Aorta (tissue), 5 donors: ENCODE results near the gene CFAP46. TPM values are rescaled to one million over a fixed set of nuclear protein-coding genes. Genes with fewer than 3 reads are reported as not detected.

Experiments used
- ATAC-seq: fragments of 200-7000 bp; cut with Tn5 transposase; one replicate; pipeline ENCODE4 v1.9.1; 2022; ENCODE audit warnings: moderate library complexity; ENCODE audit not compliant: low FRiP score
- DNase-seq, 2 donors: peaks; one replicate each; pipeline ENCODE4 v3.0.0-alpha.2; 2020
- H3K27ac ChIP-seq, 2 donors: one replicate each; pipeline ENCODE4 v1.5.1; 2013; ENCODE audit warnings: low read length in 2 of 2, mild to moderate bottlenecking in 2 of 2, moderate library complexity in 2 of 2, control low read depth in 1 of 2, inconsistent platforms in 1 of 2, low read depth in 1 of 2
- H3K27me3 ChIP-seq, 2 donors: one replicate each; pipeline ENCODE4 v1.6.1; 2013; ENCODE audit warnings: control low read depth in 1 of 2, low read length in 1 of 2, mild to moderate bottlenecking in 1 of 2, moderate library complexity in 1 of 2; ENCODE audit not compliant: insufficient read depth in 2 of 2, control insufficient read depth in 1 of 2
- H3K36me3 ChIP-seq, 2 donors: one replicate each; pipeline ENCODE4 v1.6.1; 2013; ENCODE audit warnings: control low read depth in 1 of 2, low read length in 1 of 2, mild to moderate bottlenecking in 1 of 2; ENCODE audit not compliant: insufficient read depth in 2 of 2, control insufficient read depth in 1 of 2
- H3K4me1 ChIP-seq, 2 donors: one replicate each; pipeline ENCODE4 v1.6.1; 2013; ENCODE audit warnings: low read length in 2 of 2, control low read depth in 1 of 2, mild to moderate bottlenecking in 1 of 2, moderate library complexity in 1 of 2; ENCODE audit not compliant: insufficient read depth in 2 of 2, control insufficient read depth in 1 of 2
- H3K4me3 ChIP-seq, 2 donors: one replicate each; pipeline ENCODE4 v1.5.1; 2013; ENCODE audit warnings: low read length in 2 of 2, control low read depth in 1 of 2, mild to moderate bottlenecking in 1 of 2
- H3K9me3 ChIP-seq: one replicate; pipeline ENCODE4 v1.6.1; 2013; ENCODE audit warnings: mild to moderate bottlenecking, low read length; ENCODE audit not compliant: control insufficient read depth
- WGBS, 2 donors: extraction: QIAGEN DNeasy Blood & Tissue Kit; methylation state at CpG; one replicate each; pipeline ENCODE4 v1.1.7; 2013; 5-methylcytosine and 5-hydroxymethylcytosine counted together
- intact Hi-C, 2 donors: fragments of 100-400 bp; cut with DNase I; formaldehyde crosslinking; loops; one replicate each; pipeline versions ENCODE4 v1.14.2 to v1.15.0; 2022
- polyA plus RNA-seq, 2 donors: library from polyadenylated mRNA; stranded (reverse); fragments of 200-250 nt; gene quantifications; one replicate each; pipeline ENCODE4 v1.2.3, GENCODE V29; 2013
- total RNA-seq, 2 donors: library from RNA; stranded (reverse); fragmentation: NEBNext Ultra II Directional; extraction: Animal tissue kit (Norgen Biotek cat#: 25700); gene quantifications; one replicate each; pipeline ENCODE4 v1.2.1, GENCODE V29; 2021
- donor health status: healthy with polysubstance abuse.
- donor health status: Bipolar disorder and iron deficiency.
- donor health status: DM: no; HTN: no; CAD: no.
- donor health status: DM: no; HTN: no; CAD: no.
- donor health status: DM: yes; HTN: yes; CAD: no.

Gene CFAP46
- total and polyA plus RNA-seq, 4 donors: 0.42 TPM; not detected in 3

DNA sequence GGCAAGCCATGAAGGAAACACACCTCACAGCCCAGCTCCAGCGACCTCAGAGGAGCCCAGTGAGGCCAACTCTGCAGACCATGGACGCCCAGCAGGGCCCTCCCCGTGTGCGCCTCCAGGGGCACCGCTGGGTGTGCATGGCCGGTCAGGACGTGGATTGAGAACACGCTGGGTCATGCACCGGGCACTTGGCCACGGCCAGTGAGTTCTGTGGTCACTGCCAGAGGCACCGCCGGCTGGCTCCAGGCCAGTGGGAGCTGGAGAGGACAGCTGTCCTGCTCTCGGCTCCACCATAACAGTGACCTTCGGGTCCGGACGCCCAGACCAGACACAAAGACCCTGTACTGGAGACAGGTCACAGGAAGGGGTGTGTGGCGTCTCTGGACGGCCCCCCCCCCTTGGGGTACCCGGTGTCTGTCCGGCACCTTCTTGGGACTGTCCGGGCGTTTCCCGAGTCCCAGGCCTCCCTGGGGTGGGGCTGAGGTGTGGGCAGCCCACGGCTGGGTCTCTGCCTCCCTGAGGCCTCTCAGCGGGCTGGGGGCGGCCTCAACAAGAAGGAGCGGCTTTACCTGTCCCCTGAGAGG, 106.0 kb downstream of the CFAP46 start:
- Histone ChIP-seq H3K27me3 (peaks cover 0 to 2% of the 10 kb centered on the region in 2 donors), H3K27ac (no peak overlapping the region), H3K4me3 (no peak overlapping the region), H3K9me3 (peaks cover 2% of the 10 kb centered on the region), H3K36me3 (no peaks in the 10 kb centered on the region), H3K4me1 (no peaks in the 10 kb centered on the region)
- 59 to 61% methylated on average over 24 to 27 of the region's 27 CpGs for WGBS, 2 donors
- DNase-seq: peak; percentile 43 to 70
- intact Hi-C loops: loop anchor here in 1 of 2 donors (5.0 kb wide), 1 partner anchor 291 kb away; no protein-coding TSS in a partner anchor
- no peak for ATAC-seq

DNA sequence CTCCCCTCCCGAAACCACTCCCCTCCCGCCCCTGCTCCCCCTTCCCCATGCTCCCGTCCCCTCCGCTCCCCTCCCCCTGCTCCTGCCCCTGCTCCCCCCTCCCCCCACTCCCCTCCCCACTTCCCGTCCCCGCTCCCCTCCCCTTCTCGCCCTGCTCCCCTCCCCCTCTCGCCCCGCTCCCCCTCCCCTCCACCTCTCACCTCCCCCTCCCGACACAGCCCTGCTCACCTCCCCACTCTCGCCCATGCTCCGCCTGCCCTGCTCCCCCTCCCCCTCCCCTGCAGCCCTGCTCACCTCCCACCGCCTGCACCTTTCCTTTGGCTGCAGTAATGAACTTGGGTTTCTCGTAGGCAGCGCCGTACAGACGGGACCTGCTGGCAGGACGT, 106.5 kb downstream of the CFAP46 start:
- no peak for ATAC-seq
- WGBS, 2 donors: 50 to 56% methylated on average over 6 to 18 of the region's 18 CpGs

DNA sequence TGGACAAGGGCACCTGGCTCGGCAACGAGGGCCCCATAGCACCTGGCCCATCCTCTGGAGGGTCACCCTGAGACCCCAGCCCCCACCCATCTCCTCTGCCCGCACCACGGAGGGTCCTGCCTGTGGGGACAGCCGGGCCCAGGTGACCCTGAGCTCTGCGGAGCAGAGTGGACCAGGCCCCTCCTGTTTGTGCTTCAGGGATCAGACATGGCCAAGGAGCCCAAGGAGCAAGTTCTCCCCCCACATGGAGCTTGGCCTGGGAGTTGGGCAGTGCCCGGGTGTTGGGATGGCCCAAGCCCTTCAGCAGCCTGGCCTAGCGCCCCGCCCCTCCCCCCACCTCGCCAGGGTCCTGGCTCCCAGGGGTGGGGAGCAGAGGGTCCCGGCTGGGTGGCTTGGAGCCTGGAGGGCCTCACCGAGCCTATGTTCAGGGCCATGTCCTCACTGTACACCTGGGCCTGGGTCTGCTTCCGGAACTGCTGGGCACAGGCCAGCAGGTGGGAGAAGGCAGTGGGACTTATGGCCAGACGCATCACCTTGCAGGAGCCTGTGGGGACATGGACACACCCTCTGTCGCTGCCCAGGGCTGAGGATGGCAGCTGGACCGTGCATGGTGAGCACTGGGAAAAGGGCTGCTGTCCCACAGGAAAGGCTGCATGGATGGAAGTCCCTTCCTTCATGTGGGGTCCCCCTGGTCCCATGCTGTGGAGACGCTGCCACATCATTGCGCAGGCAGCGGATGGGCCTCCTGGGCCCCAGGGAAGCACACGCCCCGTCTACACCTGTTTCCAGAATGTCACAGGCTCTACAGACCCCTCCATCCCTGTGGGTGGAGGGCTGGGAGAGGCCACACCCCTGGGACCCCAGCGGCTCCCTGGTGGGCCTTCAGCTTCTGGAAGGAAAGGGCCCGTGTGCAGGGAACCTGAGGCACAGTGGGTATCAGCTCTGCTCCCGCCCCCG, 107.2 kb downstream of the CFAP46 start:
- Histone ChIP-seq H3K4me1 (no peaks in the 10 kb centered on the region), H3K36me3 (no peaks in the 10 kb centered on the region), H3K27ac (no peak overlapping the region), H3K4me3 (no peak overlapping the region), H3K27me3 (peaks cover 0 to 2% of the 10 kb centered on the region in 2 donors), H3K9me3 (no peaks in the 10 kb centered on the region)
- ATAC-seq (no peak), DNase-seq (peak; percentile 26 to 57)
- 74 to 82% methylated on average over 23 to 25 of the region's 25 CpGs for WGBS, 2 donors
- intact Hi-C loops: loop anchor here in 1 of 2 donors (5.0 kb wide), 1 partner anchor 292 kb away; no protein-coding TSS in a partner anchor

More for the DNA sequence above, 106.5 kb downstream of the CFAP46 start:
- Histone ChIP-seq H3K27ac (no peak overlapping the region), H3K36me3 (no peaks in the 10 kb centered on the region), H3K9me3 (no peaks in the 10 kb centered on the region), H3K27me3 (peaks cover 0 to 2% of the 10 kb centered on the region in 2 donors), H3K4me1 (no peaks in the 10 kb centered on the region), H3K4me3 (no peak overlapping the region)
- intact Hi-C loops: loop anchor here in 1 of 2 donors (5.0 kb wide), 1 partner anchor 291 kb away; no protein-coding TSS in a partner anchor
- DNase-seq: peak in 1 of 2 donors; percentile 14

DNA sequence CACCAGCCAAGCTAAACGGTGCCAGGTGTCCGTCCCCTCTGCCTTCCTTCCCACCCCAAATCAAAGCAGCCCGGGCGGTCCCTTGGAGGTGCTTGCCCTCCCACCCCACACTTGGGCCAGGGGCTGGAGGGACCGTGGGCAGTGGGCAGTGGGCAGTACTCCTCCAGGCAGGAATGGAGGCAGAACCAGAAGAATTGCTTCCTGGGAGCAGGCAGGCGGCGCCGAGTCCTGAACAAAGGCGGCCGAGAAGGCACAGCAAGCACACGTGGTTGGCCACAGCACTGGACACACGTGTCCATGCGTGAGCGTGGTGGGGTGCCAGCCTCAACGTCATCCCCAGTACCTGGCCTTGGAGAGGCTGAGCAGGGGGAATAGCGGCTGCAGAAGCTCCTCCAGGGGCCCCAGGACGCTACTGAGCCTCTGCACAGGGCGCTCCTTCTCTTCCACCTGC, 108.0 kb downstream of the CFAP46 start:
- H3K4me1 ChIP-seq: no peaks in the 10 kb centered on the region
- no peak overlapping the region for H3K4me3 ChIP-seq
- DNase-seq (peak in 1 of 2 donors; percentile 30), ATAC-seq (no peak)
- WGBS, 2 donors: 84 to 86% methylated on average over 18 of the region's 18 CpGs
- peaks cover 0 to 2% of the 10 kb centered on the region in 2 donors for H3K27me3 ChIP-seq
- H3K27ac ChIP-seq: no peak overlapping the region
- H3K36me3 ChIP-seq: no peaks in the 10 kb centered on the region
- intact Hi-C loops: no loop called here
- no peaks in the 10 kb centered on the region for H3K9me3 ChIP-seq

DNA sequence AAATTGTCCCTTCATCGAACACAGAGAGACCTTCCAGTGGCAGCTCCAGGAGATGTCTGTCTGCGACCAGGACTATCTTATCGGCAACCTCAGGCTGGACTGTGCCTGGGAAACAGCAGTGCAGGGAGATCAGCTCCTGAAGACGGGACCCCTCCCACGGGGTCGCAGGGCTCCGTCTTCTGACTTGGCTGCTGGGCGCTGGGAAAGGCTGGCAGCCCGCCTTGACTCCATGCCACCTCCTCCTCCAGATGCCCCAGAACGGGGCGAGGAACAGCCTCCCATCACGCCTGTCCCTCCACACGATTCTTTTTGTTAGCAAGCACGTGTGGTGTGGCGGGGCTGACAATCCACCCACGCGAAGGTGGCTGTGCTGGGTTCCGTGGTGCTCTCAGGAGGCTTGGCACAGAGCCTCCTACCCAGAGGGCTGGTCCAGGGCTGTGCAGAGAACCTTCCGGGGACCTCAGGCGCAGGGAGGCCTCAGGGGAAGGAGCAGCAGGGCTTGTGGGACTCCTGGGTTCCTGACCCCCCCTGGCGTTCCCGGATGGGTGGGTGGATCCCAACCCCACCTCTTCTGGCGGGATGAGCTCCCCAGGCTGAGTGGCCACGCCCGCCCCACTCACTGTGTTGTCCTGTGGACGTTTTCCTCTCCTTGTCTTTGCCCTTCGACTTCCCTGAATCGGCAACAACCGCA, 108.8 kb downstream of the CFAP46 start:
- ATAC-seq: no peak
- WGBS, 2 donors: 52 to 56% methylated on average over 29 of the region's 29 CpGs

DNA sequence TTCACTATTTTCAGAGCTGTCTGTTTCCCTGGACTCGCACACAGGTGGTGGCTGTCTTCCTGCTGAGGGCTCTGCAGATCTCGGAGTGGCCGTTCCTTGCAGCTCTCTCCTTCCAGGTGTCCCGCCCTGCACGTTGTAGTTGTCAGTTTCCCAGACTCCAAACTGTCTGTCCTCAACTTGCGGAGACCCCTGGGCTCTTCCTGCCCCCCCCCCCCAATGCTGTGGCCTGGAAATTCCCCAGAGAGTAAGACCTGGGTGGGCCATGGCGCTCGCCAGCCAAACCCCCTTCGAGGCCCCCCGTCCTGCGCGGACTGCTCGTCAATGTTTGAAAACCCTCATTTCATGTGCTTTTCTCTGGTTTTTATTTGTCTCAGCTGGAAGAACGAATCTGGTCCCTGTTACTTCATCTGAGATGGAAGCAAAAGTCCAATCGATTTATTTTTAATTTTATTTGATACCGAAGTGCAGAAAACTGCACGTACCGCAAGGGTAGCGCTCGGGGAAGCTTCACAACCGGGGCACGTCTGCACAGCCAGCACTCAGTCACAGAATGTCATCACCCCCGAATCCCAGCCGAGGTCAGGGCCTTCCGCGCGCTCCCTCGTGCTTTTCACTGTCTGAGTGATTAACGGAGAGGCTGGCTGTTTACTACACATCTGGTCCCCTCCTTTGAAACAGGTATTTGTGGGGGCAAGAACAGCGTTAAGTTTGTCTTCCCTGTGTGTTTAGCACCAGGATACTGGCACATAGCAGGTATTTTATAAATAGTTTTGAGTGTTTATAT, 110.0 kb downstream of the CFAP46 start:
- Histone ChIP-seq H3K27me3 (peaks cover 0 to 2% of the 10 kb centered on the region in 2 donors), H3K27ac (no peak overlapping the region), H3K4me3 (no peak overlapping the region), H3K9me3 (no peaks in the 10 kb centered on the region), H3K36me3 (no peaks in the 10 kb centered on the region), H3K4me1 (no peaks in the 10 kb centered on the region)
- intact Hi-C loops: no loop called here
- DNase-seq (peak; percentile 10 to 50), ATAC-seq (no peak)
- 15 to 37% methylated on average over 30 of the region's 30 CpGs for WGBS, 2 donors

More for the DNA sequence above, 108.8 kb downstream of the CFAP46 start:
- intact Hi-C loops: no loop called here
- Histone ChIP-seq H3K4me3 (no peak overlapping the region), H3K9me3 (no peaks in the 10 kb centered on the region), H3K36me3 (no peaks in the 10 kb centered on the region), H3K27ac (no peak overlapping the region), H3K27me3 (peaks cover 0 to 2% of the 10 kb centered on the region in 2 donors), H3K4me1 (no peaks in the 10 kb centered on the region)
- peak in 1 of 2 donors; percentile 41 for DNase-seq

DNA sequence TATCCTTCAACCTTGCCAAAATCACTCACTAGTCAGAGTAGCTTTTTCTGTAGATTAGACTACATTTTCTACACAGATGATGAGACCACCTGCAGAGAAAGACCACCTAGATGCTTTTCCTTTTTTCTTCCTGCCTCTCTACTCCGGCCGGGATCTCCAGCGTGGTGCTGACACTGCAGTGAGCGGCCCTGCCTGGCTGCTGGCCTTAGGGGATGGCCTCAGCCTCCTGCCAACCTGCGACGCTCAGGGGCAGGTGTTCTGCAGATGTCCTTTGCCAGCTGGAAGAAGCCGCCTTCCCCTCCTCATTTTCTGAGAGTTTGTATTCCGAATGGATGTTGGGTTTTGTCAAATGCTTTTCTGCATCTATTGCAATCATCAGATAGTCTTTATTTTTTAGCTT, 113.0 kb downstream of the CFAP46 start:
- no peaks in the 10 kb centered on the region for H3K36me3 ChIP-seq
- no peaks in the 10 kb centered on the region for H3K27me3 ChIP-seq
- 70% methylated on average over 8 of the region's 8 CpGs for WGBS, 2 donors
- ATAC-seq (no peak), DNase-seq (peak in 1 of 2 donors; percentile 54)
- H3K4me3 ChIP-seq: no peak overlapping the region
- H3K4me1 ChIP-seq: no peaks in the 10 kb centered on the region
- intact Hi-C loops: no loop called here
- no peaks in the 10 kb centered on the region for H3K9me3 ChIP-seq
- H3K27ac ChIP-seq: no peak overlapping the region

DNA sequence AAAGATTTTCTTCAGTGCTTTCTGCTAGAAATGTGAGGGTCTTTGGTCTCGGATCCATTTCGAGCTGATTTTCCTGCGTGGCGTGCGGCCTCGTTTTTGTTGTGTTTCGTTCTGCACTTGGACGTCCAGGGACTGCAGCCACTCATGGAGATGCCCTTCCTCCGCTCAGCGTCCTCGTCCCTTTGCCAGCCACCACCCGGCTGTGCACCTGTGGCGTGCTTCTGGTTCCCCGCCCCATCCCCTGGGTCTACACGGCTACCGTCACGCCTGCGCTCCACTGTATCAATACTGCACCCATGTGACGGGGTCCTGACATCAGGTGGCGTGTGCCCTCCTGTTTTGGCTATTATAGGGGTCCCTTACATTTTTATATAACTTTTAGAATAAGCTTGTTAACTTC, 113.7 kb downstream of the CFAP46 start:
- DNase-seq (peak in 1 of 2 donors; percentile 65), ATAC-seq (no peak)
- intact Hi-C loops: no loop called here
- Histone ChIP-seq H3K27me3 (no peaks in the 10 kb centered on the region), H3K36me3 (no peaks in the 10 kb centered on the region), H3K4me1 (no peaks in the 10 kb centered on the region), H3K27ac (no peak overlapping the region), H3K9me3 (no peaks in the 10 kb centered on the region), H3K4me3 (no peak overlapping the region)
- 90% methylated on average over 20 of the region's 20 CpGs for WGBS, 2 donors
